GM12864 (cell line): Measurements from ENCODE around the gene UBE2L6.

Source experiments
- DNase-seq: peaks from one replicate; pipeline ENCODE4 v3.0.0-alpha.2; 2011; ENCODE audit warnings: low read depth
- H3K4me3 ChIP-seq: 2 replicates; pipeline ENCODE4 v1.5.1; 2011; ENCODE audit warnings: mild to moderate bottlenecking, low read depth, low read length, control low read depth
- CTCF ChIP-seq: IDR thresholded peaks from 2 replicates; pipeline ENCODE4 v1.5.1; 2011; ENCODE audit warnings: low read depth, mild to moderate bottlenecking, moderate library complexity, low read length, control low read depth, inconsistent platforms; ENCODE audit errors: missing control alignments

UBE2L6 gene

DNA sequence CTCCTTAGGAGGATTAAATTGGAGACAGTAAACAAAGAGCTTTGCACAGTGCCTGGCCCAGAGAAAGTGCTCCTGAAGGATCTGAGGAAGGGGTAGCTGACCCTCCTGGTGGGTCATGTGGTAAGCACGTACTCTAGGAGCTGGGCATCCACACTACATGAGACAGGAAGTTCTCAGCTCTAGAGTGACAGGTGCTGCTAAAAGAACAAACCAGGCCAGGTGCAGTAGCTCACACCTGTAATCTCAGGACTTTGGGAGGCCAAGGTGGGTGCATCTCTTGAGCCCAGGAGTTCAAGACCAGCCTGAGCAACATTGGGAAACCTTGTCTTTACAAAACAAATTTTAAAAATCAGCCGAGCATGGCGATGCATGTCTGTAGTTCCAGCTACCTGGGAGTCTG is 65.1 kb downstream of the UBE2L6 start:
- TF ChIP-seq CTCF, result no peak
- no peak overlapping the region for H3K4me3 ChIP-seq
- DNase-seq, result no peak

- no peak for DNase-seq
Measured at GRCh38 chr11:57501953-57502352, 65.5 kb downstream of the UBE2L6 start.

More at GRCh38 chr11:57501953-57502352, 65.5 kb downstream of the UBE2L6 start:
- no peak for TF ChIP-seq CTCF
- H3K4me3 ChIP-seq, result no peak overlapping the region
